GM12878 (cell line): ENCODE results near the gene PEX6. TPM values are rescaled to one million over a fixed set of nuclear protein-coding genes. Genes with fewer than 3 reads are reported as not detected.

Source experiments
- BHLHE40 ChIP-seq, 2 experiments: fragments of 450-650 bp in 1 of 2; IDR thresholded peaks; 2 replicates each; pipeline ENCODE4 v1.6.1; 2011 to 2017; ENCODE audit warnings: low read depth in 2 of 2, borderline replicate concordance in 1 of 2, improper control_type of control experiment in 1 of 2, low read length in 1 of 2, mild to moderate bottlenecking in 1 of 2
- CHD4 ChIP-seq: fragments of 200-600 bp; sonication (generic); IDR thresholded peaks from 2 replicates; pipeline ENCODE4 v1.6.1; 2016; ENCODE audit warnings: mild to moderate bottlenecking
- FOXM1 ChIP-seq: IDR thresholded peaks from 2 replicates; pipeline ENCODE4 v1.6.1; 2012; ENCODE audit warnings: low read depth, mild to moderate bottlenecking, inconsistent platforms, low read length, moderate library complexity
- GATAD2B ChIP-seq: fragments of 450-650 bp; conservative IDR thresholded peaks from 2 replicates; pipeline ENCODE4 v1.6.1; 2017; ENCODE audit warnings: low read depth, mild to moderate bottlenecking, moderate library complexity
- JUND ChIP-seq: IDR thresholded peaks from 2 replicates; pipeline ENCODE4 v1.6.1; 2012; ENCODE audit warnings: low read depth, mild to moderate bottlenecking, low read length, improper control_type of control experiment, moderate library complexity
- PAX8 ChIP-seq: fragments of 450-650 bp; IDR thresholded peaks from 2 replicates; pipeline ENCODE4 v1.6.1; 2017; ENCODE audit warnings: mild to moderate bottlenecking, moderate library complexity
- RFX5 ChIP-seq: IDR thresholded peaks from 2 replicates; pipeline ENCODE4 v1.6.1; 2011; ENCODE audit warnings: low read depth, low read length, improper control_type of control experiment
- SMARCA5 ChIP-seq: fragments of 450-650 bp; IDR thresholded peaks from 2 replicates; pipeline ENCODE4 v1.6.1; 2017; ENCODE audit warnings: mild to moderate bottlenecking
- polyA plus RNA-seq, 11 experiments: library from polyadenylated mRNA; depleted of rRNA in 4 of 11; unstranded in 6 of 11; stranded (reverse) in 5 of 11; fragments of >200 nt; fragmentation: Nextera tagmentation in 4 of 11; fragmentation: Illumina TruSeq in 1 of 11; extraction: Ambion mirVana in 4 of 11; extraction: Trizol in 1 of 11; gene quantifications; 1 replicate in 1 of 11; 2 replicates in 10 of 11; pipeline versions ENCODE4 v1.2.1 to v1.2.3, GENCODE V29; 2011 to 2016; ENCODE audit warnings: inconsistent platforms in 2 of 11, missing spikeins in 2 of 11, low read depth in 1 of 11
- total RNA-seq, 4 experiments: library from RNA; depleted of rRNA in 3 of 4; stranded (reverse); fragments of >200 nt in 3 of 4; fragmentation: Illumina TruSeq in 1 of 4; extraction: Trizol in 1 of 4; gene quantifications; 2 replicates each; pipeline versions ENCODE4 v1.2.1 to v1.2.3, GENCODE V29; 2013 to 2021
- TF ChIP-seq, protein P1 (sequence below): IDR thresholded peaks from 2 replicates; pipeline ENCODE4 v1.6.1; 2012; ENCODE audit warnings: low read depth, low read length, improper control_type of control experiment
- TF ChIP-seq, protein P2 (sequence below): fragments of 150-350 bp; IDR thresholded peaks from 2 replicates; pipeline ENCODE4 v1.6.1; 2016; ENCODE audit warnings: low read depth, low read length
- TF ChIP-seq, protein P3 (sequence below): fragments of 450-650 bp; IDR thresholded peaks from 2 replicates; pipeline ENCODE4 v1.6.1; 2017; ENCODE audit warnings: borderline replicate concordance

Gene PEX6
- total and polyA plus RNA-seq, 10 of the 15 experiments (the other 5 are each of a cell fraction or from before 2014, with no cell fraction given), result 0.39 to 21.1 (median 7.8) TPM

DNA sequence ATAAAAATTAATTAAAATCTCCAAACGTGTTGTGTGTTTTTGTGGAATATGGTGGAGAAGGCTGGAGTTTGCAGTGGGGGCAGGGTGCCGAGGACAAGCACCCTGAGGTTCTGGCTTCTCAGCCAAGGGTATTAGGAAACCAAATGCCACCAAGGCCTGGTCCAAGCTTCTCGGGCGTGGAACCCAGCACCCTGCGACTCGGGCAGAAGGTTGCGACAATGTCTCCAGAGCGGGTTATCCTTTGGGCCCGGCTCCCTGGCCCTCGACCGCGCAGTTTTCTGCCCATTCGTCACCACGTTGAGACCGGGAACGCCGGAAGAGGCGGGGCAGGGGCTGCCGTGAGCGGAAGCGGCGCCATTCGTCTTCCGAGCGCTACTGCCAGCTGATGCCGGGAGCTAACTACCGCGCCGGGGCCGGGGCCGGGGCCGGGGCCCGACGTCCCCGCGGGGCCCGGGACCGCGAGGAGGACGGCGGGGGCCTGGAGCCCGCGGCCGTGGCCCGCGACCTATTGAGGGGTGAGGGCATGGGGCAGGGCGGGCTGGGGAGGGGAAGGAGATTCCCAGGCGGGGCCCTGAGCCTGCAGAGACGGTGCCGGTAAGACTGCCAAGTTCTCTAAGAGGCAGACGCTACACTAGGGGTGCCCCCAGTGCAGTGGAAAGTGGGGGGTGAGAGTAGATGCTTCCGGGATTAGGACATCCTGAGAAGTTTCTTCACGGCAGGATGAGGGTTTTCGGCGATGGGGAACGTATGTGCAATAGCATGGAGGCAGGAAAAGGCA lies 42.5 kb upstream of the PEX6 start, which contains the start of gene RRP36 (continued):
- TF ChIP-seq RFX5 (no peak), PAX8 (no peak), FOXM1 (no peak), SMARCA5 (no peak), JUND (no peak), BHLHE40 (IDR thresholded peaks at IDR 0.05; ENCODE audit: borderline replicate concordance in 1 of 2, low read depth in 2 of 2, low read length in 1 of 2) (peak in 1 of 2 experiments; percentile 28; a peak in 1 of 4 replicates), GATAD2B (no peak), CHD4 (no peak)
- TF ChIP-seq, protein P1, sequence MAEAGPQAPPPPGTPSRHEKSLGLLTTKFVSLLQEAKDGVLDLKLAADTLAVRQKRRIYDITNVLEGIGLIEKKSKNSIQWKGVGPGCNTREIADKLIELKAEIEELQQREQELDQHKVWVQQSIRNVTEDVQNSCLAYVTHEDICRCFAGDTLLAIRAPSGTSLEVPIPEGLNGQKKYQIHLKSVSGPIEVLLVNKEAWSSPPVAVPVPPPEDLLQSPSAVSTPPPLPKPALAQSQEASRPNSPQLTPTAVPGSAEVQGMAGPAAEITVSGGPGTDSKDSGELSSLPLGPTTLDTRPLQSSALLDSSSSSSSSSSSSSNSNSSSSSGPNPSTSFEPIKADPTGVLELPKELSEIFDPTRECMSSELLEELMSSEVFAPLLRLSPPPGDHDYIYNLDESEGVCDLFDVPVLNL, result no peak
- TF ChIP-seq, protein P2, sequence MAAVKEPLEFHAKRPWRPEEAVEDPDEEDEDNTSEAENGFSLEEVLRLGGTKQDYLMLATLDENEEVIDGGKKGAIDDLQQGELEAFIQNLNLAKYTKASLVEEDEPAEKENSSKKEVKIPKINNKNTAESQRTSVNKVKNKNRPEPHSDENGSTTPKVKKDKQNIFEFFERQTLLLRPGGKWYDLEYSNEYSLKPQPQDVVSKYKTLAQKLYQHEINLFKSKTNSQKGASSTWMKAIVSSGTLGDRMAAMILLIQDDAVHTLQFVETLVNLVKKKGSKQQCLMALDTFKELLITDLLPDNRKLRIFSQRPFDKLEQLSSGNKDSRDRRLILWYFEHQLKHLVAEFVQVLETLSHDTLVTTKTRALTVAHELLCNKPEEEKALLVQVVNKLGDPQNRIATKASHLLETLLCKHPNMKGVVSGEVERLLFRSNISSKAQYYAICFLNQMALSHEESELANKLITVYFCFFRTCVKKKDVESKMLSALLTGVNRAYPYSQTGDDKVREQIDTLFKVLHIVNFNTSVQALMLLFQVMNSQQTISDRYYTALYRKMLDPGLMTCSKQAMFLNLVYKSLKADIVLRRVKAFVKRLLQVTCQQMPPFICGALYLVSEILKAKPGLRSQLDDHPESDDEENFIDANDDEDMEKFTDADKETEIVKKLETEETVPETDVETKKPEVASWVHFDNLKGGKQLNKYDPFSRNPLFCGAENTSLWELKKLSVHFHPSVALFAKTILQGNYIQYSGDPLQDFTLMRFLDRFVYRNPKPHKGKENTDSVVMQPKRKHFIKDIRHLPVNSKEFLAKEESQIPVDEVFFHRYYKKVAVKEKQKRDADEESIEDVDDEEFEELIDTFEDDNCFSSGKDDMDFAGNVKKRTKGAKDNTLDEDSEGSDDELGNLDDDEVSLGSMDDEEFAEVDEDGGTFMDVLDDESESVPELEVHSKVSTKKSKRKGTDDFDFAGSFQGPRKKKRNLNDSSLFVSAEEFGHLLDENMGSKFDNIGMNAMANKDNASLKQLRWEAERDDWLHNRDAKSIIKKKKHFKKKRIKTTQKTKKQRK, result no peak
- TF ChIP-seq, protein P3, sequence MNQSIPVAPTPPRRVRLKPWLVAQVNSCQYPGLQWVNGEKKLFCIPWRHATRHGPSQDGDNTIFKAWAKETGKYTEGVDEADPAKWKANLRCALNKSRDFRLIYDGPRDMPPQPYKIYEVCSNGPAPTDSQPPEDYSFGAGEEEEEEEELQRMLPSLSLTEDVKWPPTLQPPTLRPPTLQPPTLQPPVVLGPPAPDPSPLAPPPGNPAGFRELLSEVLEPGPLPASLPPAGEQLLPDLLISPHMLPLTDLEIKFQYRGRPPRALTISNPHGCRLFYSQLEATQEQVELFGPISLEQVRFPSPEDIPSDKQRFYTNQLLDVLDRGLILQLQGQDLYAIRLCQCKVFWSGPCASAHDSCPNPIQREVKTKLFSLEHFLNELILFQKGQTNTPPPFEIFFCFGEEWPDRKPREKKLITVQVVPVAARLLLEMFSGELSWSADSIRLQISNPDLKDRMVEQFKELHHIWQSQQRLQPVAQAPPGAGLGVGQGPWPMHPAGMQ, result no peak
